Smooth muscle cell (in vitro differentiated cells): ENCODE measurements around the gene MMS19. TPM values are rescaled to one million over a fixed set of nuclear protein-coding genes. Genes with fewer than 3 reads are reported as not detected.
A peak's percentile ranks its signal among the peaks of the same experiment; 100 is the strongest.

ENCODE experiments used
- DNase-seq: peaks from one replicate; lab custom pipeline; 2025; ENCODE audit not compliant: unreplicated experiment; lab: John Stamatoyannopoulos, UW
- H2AFZ ChIP-seq: fragments of 200-600 bp; sonication (generic); 2 replicates; pipeline ENCODE4 v1.6.0; 2016; ENCODE audit warnings: antibody characterized with exemption, low read depth, mild to moderate bottlenecking
- H3F3A ChIP-seq: fragments of 200-600 bp; sonication (generic); 2 replicates; pipeline ENCODE4 v1.6.0; 2017; ENCODE audit warnings: antibody characterized with exemption, low read depth
- H3K27ac ChIP-seq: fragments of 200-600 bp; sonication (generic); 2 replicates; pipeline ENCODE4 v1.5.1; 2016; ENCODE audit warnings: low read depth, mild to moderate bottlenecking
- H3K27me3 ChIP-seq: fragments of 200-600 bp; sonication (generic); 2 replicates; pipeline ENCODE4 v1.6.1; 2016; ENCODE audit warnings: low read depth, mild to moderate bottlenecking
- H3K36me3 ChIP-seq: fragments of 200-600 bp; sonication (generic); 2 replicates; pipeline ENCODE4 v1.5.1; 2016; ENCODE audit warnings: low read depth
- H3K4me1 ChIP-seq: fragments of 200-600 bp; sonication (generic); 2 replicates; pipeline ENCODE4 v1.5.1; 2016; ENCODE audit warnings: low read depth
- H3K4me2 ChIP-seq: fragments of 200-600 bp; sonication (generic); 2 replicates; pipeline ENCODE4 v1.6.0; 2016; ENCODE audit warnings: mild to moderate bottlenecking
- H3K4me3 ChIP-seq: fragments of 200-600 bp; sonication (generic); 2 replicates; pipeline ENCODE4 v1.5.1; 2016; ENCODE audit warnings: mild to moderate bottlenecking
- H3K79me2 ChIP-seq: fragments of 200-600 bp; sonication (generic); 2 replicates; pipeline ENCODE4 v1.6.0; 2016; ENCODE audit warnings: low read depth, mild to moderate bottlenecking
- H3K9ac ChIP-seq: fragments of 200-600 bp; sonication (generic); 2 replicates; pipeline ENCODE4 v1.6.0; 2016; ENCODE audit warnings: low read depth
- H3K9me3 ChIP-seq: fragments of 200-600 bp; sonication (generic); replicated peaks from 2 replicates; pipeline ENCODE4 v1.5.1; 2016; ENCODE audit warnings: low read depth
- H4K20me1 ChIP-seq: fragments of 200-600 bp; sonication (generic); 2 replicates; pipeline ENCODE4 v1.6.0; 2016; ENCODE audit warnings: low read depth
- WGBS: methylation state at CpG from one replicate; pipeline ENCODE4 v1.1.7; 2016; ENCODE audit warnings: low lambda C conversion rate; 5-methylcytosine and 5-hydroxymethylcytosine counted together
- polyA plus RNA-seq: library from polyadenylated mRNA; unstranded; fragments of >200 nt; fragmentation: Nextera tagmentation; extraction: Ambion mirVana; gene quantifications from 2 replicates; pipeline ENCODE4 v1.2.1, GENCODE V29; 2016
- total RNA-seq: library from RNA; depleted of rRNA; stranded (reverse); fragments of >200 nt; gene quantifications from 2 replicates; pipeline ENCODE4 v1.2.3, GENCODE V29; 2014
- TF ChIP-seq, protein P1 (sequence below): fragments of 200-600 bp; sonication (generic); IDR thresholded peaks from 2 replicates; pipeline ENCODE4 v1.5.1; 2017; ENCODE audit warnings: borderline replicate concordance, mild to moderate bottlenecking, antibody characterized with exemption; ENCODE audit not compliant: insufficient read depth, poor library complexity, severe bottlenecking

The MMS19 gene
- total and polyA plus RNA-seq, 2 experiments from 2014 or later, result 76.8 to 97.9 TPM

DNA sequence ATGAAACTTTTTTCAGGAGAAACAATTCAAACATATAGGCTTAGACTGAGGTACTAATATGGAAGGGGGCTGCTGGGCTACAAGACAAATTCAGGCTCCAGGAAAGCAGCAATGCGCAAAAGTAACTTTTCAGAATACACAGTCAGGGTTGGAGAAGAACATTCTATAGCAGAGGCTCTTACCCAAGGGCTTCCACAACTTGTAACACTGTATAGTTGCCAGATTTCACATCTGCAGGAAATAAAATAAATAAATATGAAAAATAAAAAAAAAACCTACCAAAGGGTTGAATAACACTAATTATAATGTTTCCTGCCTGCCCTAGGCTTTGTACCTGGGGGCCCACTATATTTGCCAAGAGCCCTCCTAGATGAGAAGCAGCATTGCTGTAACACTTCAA, 14.3 kb downstream of the MMS19 start:
- 95% methylated on average over 1 of the region's 1 CpG for WGBS
- no peak for DNase-seq
- Histone ChIP-seq H2AFZ (no peak overlapping the region), H3K9me3 (no peaks in the 10 kb centered on the region), H3K9ac (no peak overlapping the region), H3K4me1 (no peaks in the 10 kb centered on the region), H3K27ac (peak overlapping the region; percentile 67), H3K4me3 (no peak overlapping the region), H3K36me3 (peaks cover 6% of the 10 kb centered on the region), H3K27me3 (no peaks in the 10 kb centered on the region), H4K20me1 (peaks cover 92% of the 10 kb centered on the region), H3K79me2 (peaks cover 89% of the 10 kb centered on the region), H3F3A (no peaks in the 10 kb centered on the region), H3K4me2 (no peak overlapping the region)
- TF ChIP-seq, protein P1, sequence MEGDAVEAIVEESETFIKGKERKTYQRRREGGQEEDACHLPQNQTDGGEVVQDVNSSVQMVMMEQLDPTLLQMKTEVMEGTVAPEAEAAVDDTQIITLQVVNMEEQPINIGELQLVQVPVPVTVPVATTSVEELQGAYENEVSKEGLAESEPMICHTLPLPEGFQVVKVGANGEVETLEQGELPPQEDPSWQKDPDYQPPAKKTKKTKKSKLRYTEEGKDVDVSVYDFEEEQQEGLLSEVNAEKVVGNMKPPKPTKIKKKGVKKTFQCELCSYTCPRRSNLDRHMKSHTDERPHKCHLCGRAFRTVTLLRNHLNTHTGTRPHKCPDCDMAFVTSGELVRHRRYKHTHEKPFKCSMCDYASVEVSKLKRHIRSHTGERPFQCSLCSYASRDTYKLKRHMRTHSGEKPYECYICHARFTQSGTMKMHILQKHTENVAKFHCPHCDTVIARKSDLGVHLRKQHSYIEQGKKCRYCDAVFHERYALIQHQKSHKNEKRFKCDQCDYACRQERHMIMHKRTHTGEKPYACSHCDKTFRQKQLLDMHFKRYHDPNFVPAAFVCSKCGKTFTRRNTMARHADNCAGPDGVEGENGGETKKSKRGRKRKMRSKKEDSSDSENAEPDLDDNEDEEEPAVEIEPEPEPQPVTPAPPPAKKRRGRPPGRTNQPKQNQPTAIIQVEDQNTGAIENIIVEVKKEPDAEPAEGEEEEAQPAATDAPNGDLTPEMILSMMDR, result no peak

DNA sequence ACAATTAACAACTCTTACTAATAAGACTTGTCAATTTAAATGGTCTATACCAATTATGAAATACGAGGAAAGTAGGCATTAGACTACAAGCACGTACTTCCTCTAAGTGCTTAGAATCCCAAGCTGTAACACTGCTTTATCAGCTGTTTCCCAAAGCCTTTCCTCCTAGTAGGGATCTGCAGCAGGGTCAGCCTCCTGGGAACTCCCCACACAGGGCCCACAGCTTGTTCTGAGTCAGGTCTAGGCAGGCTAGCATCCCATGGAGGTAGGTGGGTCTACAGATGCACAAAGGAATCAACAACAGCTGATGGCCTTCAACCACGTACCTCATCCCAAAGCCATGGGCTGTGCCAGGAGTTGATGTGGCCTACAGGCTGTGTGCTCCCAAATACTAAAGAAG, 14.7 kb downstream of the MMS19 start:
- H3K36me3 ChIP-seq, result peaks cover 6% of the 10 kb centered on the region
- TF ChIP-seq, protein P1, result no peak
- H3F3A ChIP-seq, result no peaks in the 10 kb centered on the region
- no peak for DNase-seq
- no peak overlapping the region for H2AFZ ChIP-seq
- peaks cover 89% of the 10 kb centered on the region for H4K20me1 ChIP-seq
- whole genome bisulfite sequencing, result 56% methylated on average over 3 of the region's 3 CpGs
- no peak overlapping the region for H3K4me2 ChIP-seq
- H3K27me3 ChIP-seq, result no peaks in the 10 kb centered on the region
- peaks cover 87% of the 10 kb centered on the region for H3K79me2 ChIP-seq
- no peak overlapping the region for H3K4me3 ChIP-seq
- H3K9me3 ChIP-seq, result no peaks in the 10 kb centered on the region
- H3K4me1 ChIP-seq, result no peaks in the 10 kb centered on the region
- peak overlapping the region; percentile 13 for H3K9ac ChIP-seq
- H3K27ac ChIP-seq, result peak overlapping the region; percentile 67

DNA sequence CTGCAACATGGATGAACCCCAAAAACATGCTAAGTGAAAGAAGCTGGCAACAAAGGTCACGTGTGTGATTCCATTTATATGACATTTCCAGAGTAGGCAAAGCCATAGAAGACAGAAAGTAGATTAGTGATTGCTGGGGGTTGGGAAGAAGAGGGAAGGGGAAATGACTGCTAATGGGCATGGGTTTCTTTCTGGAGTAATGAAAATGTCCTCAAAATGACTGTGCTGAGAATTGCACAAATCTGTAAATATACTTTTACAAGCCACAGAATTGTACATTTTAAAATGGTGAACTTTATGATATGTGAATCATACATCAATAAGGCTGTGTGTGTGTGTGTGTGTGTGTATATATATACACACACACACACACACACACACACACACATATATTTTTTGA, 15.8 kb downstream of the MMS19 start:
- TF ChIP-seq, protein P1, result no peak
- H3K79me2 ChIP-seq, result peaks cover 75% of the 10 kb centered on the region
- H3K27ac ChIP-seq, result no peak overlapping the region
- peaks cover 78% of the 10 kb centered on the region for H4K20me1 ChIP-seq
- no peak overlapping the region for H3K9ac ChIP-seq
- H3K9me3 ChIP-seq, result no peaks in the 10 kb centered on the region
- no peak overlapping the region for H3K4me3 ChIP-seq
- H2AFZ ChIP-seq, result no peak overlapping the region
- H3K4me2 ChIP-seq, result no peak overlapping the region
- 100% methylated on average over 1 of the region's 1 CpG for WGBS
- no peaks in the 10 kb centered on the region for H3K27me3 ChIP-seq
- H3K4me1 ChIP-seq, result no peaks in the 10 kb centered on the region
- H3F3A ChIP-seq, result no peaks in the 10 kb centered on the region
- no peak for DNase-seq
- H3K36me3 ChIP-seq, result peaks cover 11% of the 10 kb centered on the region

DNA sequence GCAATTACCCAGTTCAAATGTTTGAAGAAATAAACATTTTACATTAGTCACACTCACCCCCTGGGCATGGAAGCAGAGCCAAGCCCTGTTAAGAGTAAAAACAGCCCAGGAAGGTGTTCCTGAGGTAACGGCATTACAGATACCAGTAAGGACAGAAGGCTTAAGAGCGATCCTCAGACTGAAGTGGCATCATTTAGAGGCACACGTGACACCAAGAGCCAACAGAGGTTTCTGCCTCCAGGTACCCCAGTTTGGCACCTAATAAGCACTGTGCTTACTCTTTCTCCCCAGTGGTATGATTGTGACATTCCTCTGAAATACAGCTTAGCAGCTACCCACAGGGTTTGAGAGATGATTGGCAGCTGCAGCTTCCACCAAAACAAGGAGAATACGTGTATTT, 17.2 kb downstream of the MMS19 start:
- Histone ChIP-seq H3K4me1 (no peaks in the 10 kb centered on the region), H3K9me3 (no peaks in the 10 kb centered on the region), H3K4me3 (no peak overlapping the region), H3K36me3 (peaks cover 16% of the 10 kb centered on the region), H3K27ac (peak overlapping the region; percentile 19), H4K20me1 (peaks cover 67% of the 10 kb centered on the region), H2AFZ (no peak overlapping the region), H3K27me3 (no peaks in the 10 kb centered on the region), H3K9ac (no peak overlapping the region), H3F3A (peaks cover 5% of the 10 kb centered on the region), H3K4me2 (no peak overlapping the region), H3K79me2 (peaks cover 62% of the 10 kb centered on the region)
- WGBS, result 85% methylated on average over 4 of the region's 4 CpGs
- no peak for DNase-seq
- TF ChIP-seq, protein P1, result no peak
